Measurements from ENCODE around the gene INPP4B. TPM values are rescaled to one million over a fixed set of nuclear protein-coding genes. Genes with fewer than 3 reads are reported as not detected.

INPP4B gene
- total RNA-seq, 3 donors from 2014 or later, result 15.8 to 113 (median 93.4) TPM

- Histone ChIP-seq H3K36me3 (no peaks in the 10 kb centered on the region), H3K27ac (no peak overlapping the region), H3K9me3 (peaks cover 0 to 4% of the 10 kb centered on the region in 2 donors), H3K27me3 (no peaks in the 10 kb centered on the region), H3K4me1 (no peaks in the 10 kb centered on the region), H3K4me3 (no peak overlapping the region)
- no peak for DNase-seq (ENCODE audit: low spot score in 2 of 2)
- TF ChIP-seq, protein P1, sequence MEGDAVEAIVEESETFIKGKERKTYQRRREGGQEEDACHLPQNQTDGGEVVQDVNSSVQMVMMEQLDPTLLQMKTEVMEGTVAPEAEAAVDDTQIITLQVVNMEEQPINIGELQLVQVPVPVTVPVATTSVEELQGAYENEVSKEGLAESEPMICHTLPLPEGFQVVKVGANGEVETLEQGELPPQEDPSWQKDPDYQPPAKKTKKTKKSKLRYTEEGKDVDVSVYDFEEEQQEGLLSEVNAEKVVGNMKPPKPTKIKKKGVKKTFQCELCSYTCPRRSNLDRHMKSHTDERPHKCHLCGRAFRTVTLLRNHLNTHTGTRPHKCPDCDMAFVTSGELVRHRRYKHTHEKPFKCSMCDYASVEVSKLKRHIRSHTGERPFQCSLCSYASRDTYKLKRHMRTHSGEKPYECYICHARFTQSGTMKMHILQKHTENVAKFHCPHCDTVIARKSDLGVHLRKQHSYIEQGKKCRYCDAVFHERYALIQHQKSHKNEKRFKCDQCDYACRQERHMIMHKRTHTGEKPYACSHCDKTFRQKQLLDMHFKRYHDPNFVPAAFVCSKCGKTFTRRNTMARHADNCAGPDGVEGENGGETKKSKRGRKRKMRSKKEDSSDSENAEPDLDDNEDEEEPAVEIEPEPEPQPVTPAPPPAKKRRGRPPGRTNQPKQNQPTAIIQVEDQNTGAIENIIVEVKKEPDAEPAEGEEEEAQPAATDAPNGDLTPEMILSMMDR (IDR thresholded peaks at IDR 0.05), result no peak
- no peak for TF ChIP-seq POLR2AphosphoS5 (IDR thresholded peaks at IDR 0.05)
- TF ChIP-seq POLR2A (IDR thresholded peaks at IDR 0.05), result no peak
- intact Hi-C loops (cut with DNase I; ENCODE audit: low total_unique reads), result no loop called here
Observed at GRCh38 chr4:142881331-142881730, 35.2 kb upstream of the INPP4B start.

DNA sequence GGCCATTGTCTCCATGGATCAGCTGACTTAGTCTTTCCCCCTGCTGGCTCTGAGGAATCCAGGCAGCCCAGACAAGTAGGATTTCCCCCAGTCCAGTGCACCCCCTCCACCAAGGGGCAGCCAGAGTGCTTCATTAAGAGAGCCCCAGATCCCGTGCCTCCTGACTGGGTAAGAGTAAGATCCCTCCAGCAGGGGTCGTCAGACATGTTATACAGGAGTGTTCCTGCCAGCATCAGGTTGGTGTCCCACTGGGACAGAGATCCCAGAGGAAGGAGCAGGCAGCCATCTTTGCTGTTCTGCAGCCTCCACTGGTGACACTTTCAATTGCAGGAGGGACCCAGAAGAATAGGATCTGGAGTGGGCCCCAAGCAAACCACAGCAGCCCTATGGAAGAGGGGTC lies 29.0 kb upstream of the INPP4B start:
- TF ChIP-seq, protein P1 (IDR thresholded peaks at IDR 0.05), result no peak
- no peak for TF ChIP-seq POLR2A (IDR thresholded peaks at IDR 0.05)
- no peak for TF ChIP-seq POLR2AphosphoS5 (IDR thresholded peaks at IDR 0.05)
- no peak for DNase-seq (ENCODE audit: low spot score in 2 of 2)

DNA sequence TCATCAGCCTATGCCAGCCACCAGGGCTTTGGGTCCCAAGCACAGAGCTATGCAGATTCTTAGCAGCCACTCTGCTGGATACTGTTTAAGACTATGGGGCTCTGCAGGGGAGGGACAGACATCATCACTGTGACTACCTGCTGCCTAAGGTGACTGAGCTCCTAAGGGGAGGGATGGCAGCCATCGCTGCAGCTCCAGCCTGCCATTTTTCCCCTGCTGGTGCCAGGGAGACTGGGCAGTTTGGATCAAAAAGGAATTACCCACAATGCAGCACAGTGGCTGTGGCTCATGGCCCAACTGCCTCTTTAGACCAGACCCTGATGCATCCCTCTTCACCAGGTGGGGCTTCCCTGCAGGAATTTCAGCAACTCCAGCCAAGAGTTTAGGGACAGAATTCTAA lies 28.6 kb upstream of the INPP4B start:
- intact Hi-C loops (cut with DNase I; ENCODE audit: low total_unique reads), result no loop called here
- no peak for DNase-seq (ENCODE audit: low spot score in 2 of 2)

More for the DNA sequence above, 29.0 kb upstream of the INPP4B start:
- Histone ChIP-seq H3K4me1 (no peaks in the 10 kb centered on the region), H3K9me3 (peaks cover 0 to 4% of the 10 kb centered on the region in 2 donors), H3K27me3 (no peaks in the 10 kb centered on the region), H3K4me3 (no peak overlapping the region), H3K27ac (no peak overlapping the region), H3K36me3 (no peaks in the 10 kb centered on the region)
- intact Hi-C loops (cut with DNase I; ENCODE audit: low total_unique reads), result no loop called here

GRCh38 chr4:142866685-142867084 lies 20.6 kb upstream of the INPP4B start:
- Histone ChIP-seq H3K27me3 (no peaks in the 10 kb centered on the region), H3K4me3 (no peak overlapping the region), H3K4me1 (no peaks in the 10 kb centered on the region), H3K9me3 (no peaks in the 10 kb centered on the region), H3K36me3 (no peaks in the 10 kb centered on the region), H3K27ac (no peak overlapping the region)
- TF ChIP-seq, protein P1 (IDR thresholded peaks at IDR 0.05), result no peak
- TF ChIP-seq POLR2A (IDR thresholded peaks at IDR 0.05) (no peak), POLR2AphosphoS5 (IDR thresholded peaks at IDR 0.05) (no peak)
- intact Hi-C loops (cut with DNase I; ENCODE audit: low total_unique reads), result no loop called here
- DNase-seq (ENCODE audit: low spot score in 2 of 2), result no peak

More for the DNA sequence above, 28.6 kb upstream of the INPP4B start:
- Histone ChIP-seq H3K36me3 (no peaks in the 10 kb centered on the region), H3K4me1 (no peaks in the 10 kb centered on the region), H3K9me3 (peaks cover 0 to 4% of the 10 kb centered on the region in 2 donors), H3K4me3 (no peak overlapping the region), H3K27ac (no peak overlapping the region), H3K27me3 (no peaks in the 10 kb centered on the region)
- TF ChIP-seq POLR2A (IDR thresholded peaks at IDR 0.05), result no peak
- no peak for TF ChIP-seq POLR2AphosphoS5 (IDR thresholded peaks at IDR 0.05)
- TF ChIP-seq, protein P1 (IDR thresholded peaks at IDR 0.05), result no peak

- Histone ChIP-seq H3K4me1 (no peaks in the 10 kb centered on the region), H3K27me3 (no peaks in the 10 kb centered on the region), H3K9me3 (no peaks in the 10 kb centered on the region), H3K36me3 (no peaks in the 10 kb centered on the region), H3K4me3 (no peak overlapping the region), H3K27ac (no peak overlapping the region)
- DNase-seq (ENCODE audit: low spot score in 2 of 2), result no peak
- TF ChIP-seq POLR2AphosphoS5 (IDR thresholded peaks at IDR 0.05) (no peak), POLR2A (IDR thresholded peaks at IDR 0.05) (no peak)
- TF ChIP-seq, protein P1 (IDR thresholded peaks at IDR 0.05), result no peak
- intact Hi-C loops (cut with DNase I; ENCODE audit: low total_unique reads), result no loop called here
Observed at GRCh38 chr4:142861351-142861750, 15.2 kb upstream of the INPP4B start.

Data from breast epithelium (tissue), 4 donors.